ENCODE data around the gene TLK2.
"Not testable (repeated sequence)": the region's sequence is repeated elsewhere in the genome, so short reads cannot be mapped to it uniquely, and the experiment has no call there.

TLK2 gene

DNA sequence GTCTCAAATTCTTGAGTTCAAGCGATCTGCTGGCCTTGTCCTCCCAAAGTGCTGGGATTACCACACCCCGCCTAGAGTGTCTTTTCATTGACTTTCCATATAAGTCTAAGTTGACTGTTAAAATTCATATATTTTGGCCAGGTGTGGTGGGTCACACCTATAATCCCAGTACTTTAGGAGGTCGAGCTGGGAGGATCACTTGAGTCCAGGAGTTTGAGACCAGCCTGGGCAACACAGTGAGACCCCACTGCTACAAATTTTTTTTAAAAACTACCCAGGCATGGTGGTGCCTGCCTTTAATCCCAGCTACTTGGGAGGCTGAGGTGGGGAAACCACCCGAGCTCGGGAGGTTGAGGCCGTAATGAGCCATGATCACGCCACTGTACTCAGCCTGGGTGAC is 127.0 kb downstream of the TLK2 start:
- no peak for DNase-seq

DNA sequence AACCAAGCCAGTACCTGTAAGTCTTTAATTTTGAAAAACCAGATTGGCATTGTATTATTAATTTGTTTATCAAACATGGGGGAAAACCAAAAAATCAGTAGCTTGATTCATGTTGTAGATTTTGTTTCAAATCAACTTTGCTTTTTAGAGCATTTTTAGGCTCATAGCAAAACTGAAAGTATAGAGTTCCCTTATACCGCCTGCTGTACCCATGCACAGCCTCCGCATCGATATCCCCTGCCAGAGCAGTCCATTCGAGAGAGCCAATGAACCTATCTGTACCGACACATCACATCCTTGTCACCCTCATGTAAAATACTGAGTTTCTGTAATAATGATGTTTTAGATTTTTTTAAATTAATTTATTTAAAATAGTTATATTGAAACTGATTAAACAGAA is 132.7 kb downstream of the TLK2 start:
- DNase-seq = peak; percentile 59 to 74 (median 67)

DNA sequence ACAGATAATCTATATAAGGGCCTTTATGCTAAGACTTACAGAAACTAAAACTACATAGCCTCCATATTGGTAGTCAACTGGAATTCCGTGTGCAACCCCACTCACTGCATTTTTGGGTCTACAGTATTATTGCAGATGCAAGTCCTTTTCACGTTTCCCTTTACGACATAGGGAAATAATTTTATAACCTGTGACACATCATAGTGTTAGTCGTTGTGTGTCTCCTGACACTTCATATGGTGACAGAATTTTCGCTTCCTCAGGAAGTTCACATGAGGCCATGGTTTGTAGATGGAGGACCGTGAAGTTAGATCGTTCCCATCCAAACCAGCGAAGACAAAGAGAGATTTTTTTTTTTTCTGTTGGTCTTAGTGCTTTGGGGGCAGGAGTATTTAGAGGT is 133.1 kb downstream of the TLK2 start:
- peak; percentile 80 to 96 (median 96) for DNase-seq

DNA sequence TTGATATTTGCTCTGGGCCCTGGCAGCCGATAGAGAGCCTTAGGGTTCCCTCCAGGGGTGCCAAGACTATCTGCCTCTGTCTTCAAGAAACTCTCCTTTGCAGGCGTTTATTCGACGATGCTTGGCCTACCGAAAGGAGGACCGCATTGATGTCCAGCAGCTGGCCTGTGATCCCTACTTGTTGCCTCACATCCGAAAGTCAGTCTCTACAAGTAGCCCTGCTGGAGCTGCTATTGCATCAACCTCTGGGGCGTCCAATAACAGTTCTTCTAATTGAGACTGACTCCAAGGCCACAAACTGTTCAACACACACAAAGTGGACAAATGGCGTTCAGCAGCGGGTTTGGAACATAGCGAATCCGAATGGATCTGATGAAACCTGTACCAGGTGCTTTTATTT is 133.7 kb downstream of the TLK2 start:
- not testable (repeated sequence) for DNase-seq

DNA sequence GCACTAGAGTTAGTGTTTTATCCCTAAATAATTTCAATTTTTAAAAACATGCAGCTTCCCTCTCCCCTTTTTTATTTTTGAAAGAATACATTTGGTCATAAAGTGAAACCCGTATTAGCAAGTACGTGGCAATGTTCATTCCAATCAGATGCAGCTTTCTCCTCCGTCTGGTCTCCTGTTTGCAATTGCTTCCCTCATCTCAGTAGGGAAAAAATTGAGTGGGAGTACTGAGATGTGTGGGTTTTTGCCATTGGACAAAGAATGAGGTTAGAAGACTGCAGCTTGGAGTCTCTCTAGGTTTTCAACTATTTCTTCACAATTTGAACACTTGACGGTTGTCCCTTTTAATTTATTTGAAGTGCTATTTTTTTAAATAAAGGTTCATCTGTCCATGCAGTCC is 134.5 kb downstream of the TLK2 start:
- DNase-seq = not testable (repeated sequence)

DNA sequence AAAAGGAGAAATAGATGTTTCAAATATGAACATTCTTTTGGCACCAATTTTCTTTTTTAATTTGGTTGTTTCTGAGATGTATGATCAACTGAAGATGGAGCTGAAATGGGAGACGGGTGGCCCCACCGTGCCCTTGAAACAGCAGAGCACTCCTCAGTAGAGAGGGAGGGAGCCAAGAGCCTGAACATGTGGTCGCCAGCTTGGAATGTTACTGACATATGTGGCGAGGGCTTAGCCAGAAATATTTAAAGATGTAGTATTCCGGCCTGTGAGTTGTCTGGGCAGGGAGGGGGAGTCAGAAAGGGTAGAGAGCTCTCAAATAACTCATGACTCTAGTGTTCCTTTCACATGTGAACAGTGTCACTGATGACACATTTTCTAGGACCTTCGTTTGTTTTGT is 135.5 kb downstream of the TLK2 start:
- no peak for DNase-seq

DNA sequence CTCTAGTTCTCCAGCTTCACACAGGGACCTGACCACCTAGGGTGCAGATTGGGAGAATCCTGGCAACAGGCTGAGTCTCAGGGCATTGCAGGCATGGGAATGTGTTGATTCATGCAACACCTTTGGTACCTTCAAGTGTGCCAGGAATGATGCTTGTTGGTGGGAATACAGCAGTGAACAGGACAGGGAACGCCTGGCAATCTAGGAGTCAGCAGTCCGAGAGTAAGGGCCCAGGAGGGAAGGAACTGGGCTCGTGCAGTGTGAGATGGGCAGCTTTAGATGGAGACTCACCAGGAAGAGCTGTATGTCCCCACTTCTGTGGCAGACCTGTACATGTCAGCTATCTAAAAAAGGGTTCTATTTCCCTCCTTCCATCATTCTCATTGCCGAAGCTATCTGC is 136.9 kb downstream of the TLK2 start:
- no peak for DNase-seq

DNA sequence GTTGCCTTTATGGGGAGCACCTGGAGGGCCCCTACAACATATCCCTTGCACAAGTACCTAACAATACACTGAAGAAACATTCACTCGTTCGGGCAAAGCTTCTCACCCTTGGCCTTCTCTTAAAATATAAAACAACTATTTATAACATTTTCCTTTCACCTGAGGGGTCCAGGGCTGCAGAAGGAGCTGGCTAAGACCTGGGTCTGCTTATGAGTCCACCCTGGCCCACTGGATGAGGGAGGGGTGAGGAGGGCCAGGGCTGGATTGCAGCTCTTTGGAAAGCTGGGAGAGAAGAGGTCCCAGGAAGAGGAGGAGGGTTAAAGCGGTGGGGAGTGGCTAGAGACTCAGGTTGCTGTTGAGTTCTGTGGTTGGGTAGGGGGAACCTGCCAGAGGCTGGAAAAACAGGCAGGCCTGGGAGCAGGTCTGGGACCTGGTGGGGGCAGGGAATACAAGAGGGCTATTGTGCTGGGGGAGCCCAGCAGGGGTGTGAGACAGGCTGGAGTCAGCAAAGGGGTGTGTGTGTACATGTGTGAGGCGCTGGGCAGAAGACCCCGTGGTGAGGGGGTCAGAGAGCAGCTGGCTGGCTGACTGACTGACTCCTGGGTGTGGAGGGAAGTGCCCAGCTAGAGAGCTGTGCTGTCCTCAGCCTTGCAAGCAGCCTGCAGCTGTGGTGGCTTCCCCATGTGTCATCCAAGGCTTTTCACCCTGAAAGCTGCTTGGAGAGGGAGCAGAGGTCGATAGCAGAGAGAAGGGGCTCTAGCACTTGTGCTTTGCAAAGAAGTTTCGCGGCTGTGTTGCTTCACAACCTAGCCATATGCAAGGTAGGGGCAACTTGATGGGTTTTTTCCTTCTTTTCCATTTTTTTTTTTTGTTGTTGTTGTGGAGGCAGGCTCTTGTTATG is 138.6 kb downstream of the TLK2 start:
- peak in 2 of 3 donors; percentile 35 to 48 for DNase-seq

DNA sequence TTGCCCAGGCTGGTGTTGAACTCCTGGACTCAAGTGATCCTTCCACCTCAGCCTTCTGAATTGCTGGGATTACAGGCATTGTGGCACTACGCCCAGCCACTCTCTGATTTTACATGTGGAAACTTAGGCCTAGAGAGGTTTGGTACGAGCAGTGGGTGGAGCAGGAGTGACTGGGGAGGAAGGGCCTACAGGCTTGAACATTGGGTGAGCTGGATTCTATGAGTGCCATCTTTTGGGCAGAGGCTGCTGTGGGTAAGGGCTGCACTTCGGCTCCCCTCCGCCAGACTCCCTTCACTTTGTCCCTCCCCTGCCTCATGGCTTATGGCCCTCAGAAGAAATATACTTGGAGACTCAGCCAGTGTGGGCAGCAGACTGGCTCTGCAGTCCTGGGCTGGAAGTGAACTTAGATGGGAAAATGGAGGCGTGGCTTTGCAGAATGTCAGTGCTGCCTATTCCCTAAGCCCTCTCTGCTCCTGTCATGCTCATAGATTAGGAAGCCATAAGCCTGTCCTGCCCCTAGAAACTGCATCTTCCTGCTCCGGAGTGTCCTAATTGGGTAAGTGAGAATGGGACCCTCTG is 139.4 kb downstream of the TLK2 start:
- DNase-seq = no peak

DNA sequence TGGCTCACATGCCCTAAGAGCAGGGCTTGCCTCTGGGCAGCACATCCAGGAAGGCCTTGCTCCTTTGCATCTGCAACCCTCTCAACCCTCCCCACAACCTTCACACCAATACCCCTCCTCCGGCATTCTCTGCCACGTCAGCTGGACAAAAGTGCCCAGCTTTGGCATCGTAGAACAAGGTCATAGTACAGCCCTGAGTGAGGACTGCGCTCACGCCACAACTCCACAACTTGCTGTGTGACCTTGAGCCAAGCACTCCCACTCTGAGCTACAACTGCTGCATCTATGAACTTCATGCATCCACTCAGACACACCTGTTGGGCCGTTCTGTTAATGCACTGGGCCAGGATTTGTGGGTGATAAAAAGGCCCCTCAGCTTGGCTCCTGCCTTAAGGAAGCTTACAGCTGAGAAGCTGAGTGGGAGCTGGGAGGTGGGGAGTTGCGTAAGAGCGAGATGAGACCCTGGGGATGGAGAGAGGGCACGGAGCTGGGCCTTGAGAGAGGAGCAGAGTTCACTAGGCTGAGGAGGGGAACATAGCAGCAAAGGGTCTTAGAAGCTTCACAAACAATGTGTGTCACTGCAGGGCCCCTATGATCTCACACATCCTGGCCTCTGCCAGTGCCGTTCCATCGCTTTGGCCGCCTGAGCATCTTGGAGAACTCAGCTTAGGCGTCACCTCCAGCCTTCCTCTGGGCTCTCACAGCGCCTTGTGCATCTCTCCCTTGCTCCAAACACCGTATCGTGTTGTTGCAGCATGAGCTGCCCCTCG is 140.2 kb downstream of the TLK2 start:
- no peak for DNase-seq

DNA sequence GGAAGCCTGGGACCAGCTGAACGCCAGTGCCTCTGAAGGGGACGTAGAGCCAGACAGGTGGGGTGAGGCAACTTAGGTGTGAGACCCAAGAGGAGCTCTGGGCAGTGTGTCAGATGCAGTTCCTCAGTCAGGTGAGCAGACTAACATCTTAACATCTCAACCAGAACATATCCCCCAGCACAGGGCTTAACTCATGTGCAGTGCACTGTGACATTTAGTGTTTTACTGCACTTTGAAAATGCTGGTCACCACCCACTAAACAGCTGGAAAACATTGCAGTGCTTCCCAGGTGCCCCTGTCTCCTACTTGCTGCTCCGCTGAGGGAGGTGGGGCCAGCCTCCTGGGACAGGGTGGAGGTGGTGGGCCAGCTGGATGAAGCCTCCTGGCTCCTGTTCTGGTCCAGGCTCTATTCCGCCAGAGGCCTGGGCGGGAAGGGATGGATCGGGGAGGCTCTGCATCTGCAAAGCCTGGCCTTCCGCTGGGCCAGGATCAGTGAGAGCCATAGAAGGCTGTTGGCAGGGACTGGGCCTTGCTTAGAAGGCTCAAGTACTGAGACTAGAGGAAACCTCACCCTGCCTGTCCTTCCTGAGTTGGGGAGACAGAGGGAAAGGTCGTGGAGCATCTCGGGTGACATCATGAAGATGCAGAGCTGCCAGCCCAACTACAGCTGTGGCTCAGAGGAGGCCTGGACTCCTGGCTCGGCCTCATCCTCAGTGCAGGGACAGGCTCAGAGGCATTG is 141.0 kb downstream of the TLK2 start:
- DNase-seq = no peak

DNA sequence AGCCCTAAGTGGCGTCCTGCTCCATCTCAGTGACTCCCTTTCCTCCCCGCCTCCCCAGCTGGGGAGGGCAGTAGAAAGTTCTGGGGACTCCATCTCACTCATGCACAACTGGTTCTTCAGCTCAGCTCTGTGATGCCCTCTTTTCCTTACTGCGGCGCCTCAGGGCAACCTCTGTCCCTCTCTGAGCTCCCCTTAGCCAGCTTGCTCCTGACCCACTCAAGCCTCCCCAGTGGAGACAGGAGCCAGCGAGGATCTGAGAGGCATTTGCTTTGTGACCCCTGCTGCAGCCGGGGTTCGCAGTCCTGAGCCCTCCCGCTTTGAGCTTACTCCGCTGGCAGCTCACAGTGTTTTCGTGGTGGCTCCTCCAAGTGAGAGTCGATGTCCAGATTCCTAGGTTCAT is 142.6 kb downstream of the TLK2 start:
- no peak for DNase-seq

DNA sequence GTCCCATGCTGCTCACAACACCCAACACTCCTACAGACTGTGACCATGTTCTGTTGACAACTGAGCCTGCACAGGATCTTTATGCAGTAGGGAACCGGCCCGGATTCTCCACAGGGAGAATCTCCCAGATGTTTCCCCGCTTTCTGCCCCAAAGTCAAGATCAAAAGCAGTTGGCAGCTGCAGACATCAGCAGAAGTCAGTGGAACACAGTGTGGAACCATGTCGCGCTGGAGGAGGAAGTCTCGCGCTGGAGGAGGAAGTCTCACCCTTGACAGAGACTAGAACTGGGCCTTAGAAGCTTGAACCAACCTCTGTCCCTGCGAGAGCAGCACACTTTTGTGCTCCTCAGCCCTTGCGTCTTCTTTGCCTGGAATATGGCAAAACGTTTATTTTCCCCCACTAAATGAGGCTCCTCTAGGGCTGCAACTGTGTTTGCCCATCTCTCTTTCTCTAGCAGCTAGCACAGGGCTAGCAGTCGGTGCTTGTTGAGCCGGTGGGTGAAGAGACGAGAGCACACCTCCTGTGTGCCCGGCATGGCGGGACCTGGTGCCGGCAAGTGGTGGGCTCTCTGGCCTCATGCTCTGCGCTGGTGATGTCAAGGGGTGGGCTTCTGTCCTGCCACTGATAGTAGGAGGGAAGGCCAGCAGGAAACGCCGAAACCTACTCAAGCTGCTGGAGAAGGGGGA is 146.7 kb downstream of the TLK2 start:
- DNase-seq = peak; percentile 54 to 58 (median 56)

DNA sequence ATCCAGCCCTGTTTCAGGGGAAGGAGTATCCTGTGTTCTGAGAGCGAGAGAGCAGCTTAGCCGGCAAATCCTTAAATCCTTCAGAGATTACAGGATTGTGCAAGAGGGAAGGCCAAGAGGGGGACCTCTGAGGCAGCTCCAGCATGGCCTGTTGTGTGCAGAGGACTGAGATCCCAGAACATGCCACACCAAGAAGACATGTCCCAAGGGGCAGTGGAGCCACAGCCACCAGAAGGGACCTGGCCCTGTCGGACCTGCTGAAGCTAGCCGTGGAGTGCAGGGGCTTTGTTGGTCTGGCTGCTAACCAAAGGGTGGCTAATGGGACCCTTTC is 147.2 kb downstream of the TLK2 start:
- DNase-seq = no peak

DNA sequence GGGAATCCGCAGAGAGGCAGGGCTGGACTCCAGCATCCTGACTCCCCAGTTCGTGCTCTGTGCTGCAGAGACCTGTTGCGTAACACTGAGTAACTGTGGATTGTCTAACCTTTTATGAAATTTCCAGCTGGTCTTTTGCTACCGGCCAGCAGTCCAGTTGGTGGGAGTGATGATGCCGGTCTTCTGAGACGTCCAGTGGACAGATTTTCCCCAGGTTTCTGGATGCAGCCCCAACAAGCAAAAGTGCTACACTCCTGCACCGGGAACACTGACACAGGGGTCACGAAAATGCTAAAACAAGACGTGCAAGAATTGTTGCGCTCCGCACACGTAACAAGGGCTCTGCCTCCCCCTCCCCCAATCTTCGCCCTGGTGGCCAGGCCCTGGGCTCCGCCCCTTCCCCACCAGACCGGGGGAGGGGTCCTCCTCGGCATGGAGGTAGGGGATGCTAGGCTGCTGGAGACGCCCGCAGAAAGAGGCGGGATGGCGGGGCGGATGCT is 148.1 kb downstream of the TLK2 start:
- peak; percentile 81 to 90 (median 86) for DNase-seq

DNA sequence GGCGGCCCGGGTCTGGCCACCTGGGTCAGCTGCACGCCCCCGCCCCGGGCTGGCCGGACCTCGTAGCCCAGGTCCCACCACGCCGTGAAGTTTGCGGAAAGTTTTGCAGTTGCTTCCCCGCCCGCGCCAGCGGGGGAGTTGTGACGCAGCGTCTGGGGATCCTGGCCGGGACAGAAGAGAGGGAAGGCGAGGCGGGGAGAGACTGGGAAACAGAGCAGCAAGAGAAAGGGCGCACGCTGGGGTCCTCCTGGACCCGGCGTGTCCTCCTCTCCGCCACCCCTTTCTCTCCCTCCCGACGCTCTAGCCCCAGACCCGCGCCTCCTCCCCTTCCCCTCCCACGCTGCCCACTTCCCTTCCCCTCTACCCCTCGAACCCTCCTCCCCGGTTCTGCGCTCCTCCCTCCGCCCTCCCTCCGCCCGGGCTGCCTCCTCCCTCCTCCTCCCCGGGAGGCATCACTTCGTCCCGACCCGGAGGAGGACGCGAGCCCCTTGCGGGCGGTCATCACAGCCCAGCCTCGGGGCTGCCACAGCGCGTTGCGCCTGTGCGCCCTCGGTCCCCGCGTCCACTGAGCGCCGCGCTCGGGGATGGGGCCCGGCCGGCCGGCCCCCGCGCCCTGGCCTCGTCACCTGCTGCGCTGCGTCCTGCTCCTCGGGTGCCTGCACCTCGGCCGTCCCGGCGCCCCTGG is 148.7 kb downstream of the TLK2 start, which contains the start of gene MRC2:
MRC2 (plus strand) TSS at position 452 of the 685 bp plus-strand sequence; CDS start at position 585, 133 bp downstream.
- peak; percentile 87 to 93 (median 88) for DNase-seq

DNA sequence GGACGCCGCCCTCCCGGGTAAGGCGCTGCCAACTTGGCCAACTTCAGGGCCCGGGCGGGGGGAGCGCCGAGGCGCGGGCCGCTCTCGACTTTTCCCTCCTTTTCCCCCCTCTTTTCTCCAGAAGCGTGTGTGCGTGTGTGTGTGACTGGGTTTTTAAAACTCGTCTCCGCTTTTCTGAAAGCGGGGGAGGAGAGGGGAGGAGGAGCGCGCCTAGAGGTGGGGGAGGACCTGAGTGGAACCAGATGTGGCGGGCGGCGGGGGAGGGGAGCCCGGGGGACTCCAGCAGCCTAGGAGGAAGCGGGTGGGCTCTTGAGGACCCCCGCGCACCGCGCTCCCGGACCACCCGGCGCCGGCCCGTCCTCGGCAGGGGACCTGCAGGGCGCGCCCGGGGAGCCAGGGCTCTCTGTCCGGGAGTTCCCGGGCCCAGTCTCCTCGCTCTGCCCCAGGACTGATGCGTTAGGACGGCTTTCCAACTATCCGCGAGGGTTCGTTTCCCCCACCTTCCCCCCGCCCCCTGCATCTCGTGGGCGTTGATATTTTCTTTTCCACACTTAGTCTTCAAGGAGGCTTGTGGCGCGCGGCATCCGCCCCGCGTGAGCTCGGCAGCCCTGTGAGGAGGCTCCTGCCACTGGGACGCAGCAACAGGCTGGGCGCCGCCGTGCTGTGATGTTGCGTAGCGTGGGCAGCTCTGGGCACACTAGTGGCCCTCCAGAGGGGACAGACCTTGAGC is 149.4 kb downstream of the TLK2 start:
- DNase-seq = peak; percentile 61 to 74 (median 62)

DNA sequence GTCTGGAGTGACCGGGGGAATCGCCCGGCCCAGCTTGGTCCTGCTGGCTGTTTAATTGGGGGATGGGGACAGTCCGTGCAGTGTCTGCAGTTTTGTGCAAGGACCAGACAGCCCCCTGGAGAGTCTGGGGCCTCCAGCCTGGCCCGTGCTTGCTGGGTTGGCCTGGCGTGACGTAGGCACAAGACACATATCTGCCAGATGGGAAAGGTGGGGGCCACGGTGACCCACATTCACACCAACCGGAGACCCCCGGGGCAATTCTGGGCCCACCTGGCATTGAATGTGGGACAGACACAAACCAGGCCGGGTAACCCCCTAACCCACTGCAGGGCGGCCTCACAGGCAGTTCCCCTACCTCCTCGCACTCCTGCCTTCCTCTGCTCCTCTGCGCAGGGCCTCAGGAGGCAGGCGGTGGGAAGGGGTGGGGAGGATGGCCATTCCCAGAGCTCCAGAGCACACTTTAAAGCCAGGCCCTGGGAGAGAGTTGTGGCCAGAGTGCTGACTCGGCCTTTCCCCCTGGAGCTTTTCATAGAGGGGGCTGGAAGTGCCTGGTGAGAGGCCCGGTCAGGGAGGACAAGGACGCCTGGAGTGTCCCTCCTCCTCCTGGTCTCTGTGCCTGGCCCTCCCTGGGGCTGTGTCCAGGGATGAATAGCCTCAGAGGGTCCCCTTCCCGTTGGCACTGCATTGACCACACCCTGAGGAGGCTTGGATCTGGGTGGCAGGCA is 150.4 kb downstream of the TLK2 start:
- DNase-seq = no peak

DNA sequence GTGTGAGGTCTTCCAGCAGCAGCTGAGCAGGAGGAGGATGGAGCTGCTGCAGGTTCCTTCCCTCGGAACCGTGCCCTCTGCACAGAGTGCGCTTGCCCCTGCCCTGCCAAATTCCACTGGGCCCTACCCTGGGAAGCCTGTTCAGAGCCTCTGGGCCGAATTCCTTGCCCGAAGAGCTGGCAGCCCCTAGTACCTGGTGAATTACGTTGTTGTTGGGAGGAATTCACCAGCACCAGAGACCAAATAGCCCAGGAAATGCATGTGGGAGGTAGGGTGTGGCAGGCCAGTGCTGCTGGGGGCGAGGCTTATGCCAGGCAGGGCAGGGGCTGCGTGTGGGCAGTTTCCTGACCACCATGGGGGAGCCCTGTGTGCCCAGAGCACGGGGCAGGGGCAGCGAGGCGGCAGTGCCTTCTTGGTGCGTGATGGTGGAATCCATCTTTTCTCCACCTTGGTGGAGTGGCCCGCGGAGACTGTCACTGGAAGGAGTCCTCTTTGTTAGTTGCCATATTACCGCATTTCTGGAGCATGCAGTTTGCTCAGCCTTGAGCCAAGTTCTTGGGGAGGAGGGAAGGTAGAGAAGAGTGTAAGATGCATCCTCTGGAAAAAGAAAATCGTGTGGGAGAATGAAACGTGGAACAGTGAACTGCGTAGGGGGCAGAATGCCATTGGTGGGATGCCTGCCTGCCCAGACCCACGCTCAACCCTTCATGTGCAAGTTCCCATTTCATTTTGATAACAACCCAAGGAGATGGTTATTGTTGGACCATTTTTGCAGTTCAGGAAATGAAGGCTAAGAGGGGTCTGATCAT is 151.1 kb downstream of the TLK2 start:
- no peak for DNase-seq
